GM13977 (cell line): ENCODE results near the gene PLB1.

Experiments
- DNase-seq: peaks from one replicate; pipeline ENCODE4 v3.0.0; 2012; ENCODE audit warnings: low spot score
- CTCF ChIP-seq: IDR thresholded peaks from 2 replicates; pipeline ENCODE4 v1.5.1; 2012; ENCODE audit warnings: mild to moderate bottlenecking, control low read depth; ENCODE audit not compliant: insufficient read depth; ENCODE audit errors: extremely low read depth, missing control alignments
- in situ Hi-C: fragments of 300-500 bp; cut with MboI; formaldehyde crosslinking; loops from one replicate; pipeline ENCODE4 v1.12.0; 2022; ENCODE audit warnings: low sequenced_read_pairs, low pct_unique_long_range_greater_than_20kb, mixed read lengths, inconsistent platforms; ENCODE audit not compliant: unreplicated experiment

PLB1 gene

GRCh38 chr2:28475088-28475595 lies 20.7 kb upstream of the PLB1 start:
- DNase-seq: no peak
- in situ Hi-C loops: no loop called here
- TF ChIP-seq CTCF: no peak

GRCh38 chr2:28477087-28477486 lies 18.8 kb upstream of the PLB1 start:
- no peak for TF ChIP-seq CTCF
- DNase-seq: no peak
- in situ Hi-C loops: no loop called here

DNA sequence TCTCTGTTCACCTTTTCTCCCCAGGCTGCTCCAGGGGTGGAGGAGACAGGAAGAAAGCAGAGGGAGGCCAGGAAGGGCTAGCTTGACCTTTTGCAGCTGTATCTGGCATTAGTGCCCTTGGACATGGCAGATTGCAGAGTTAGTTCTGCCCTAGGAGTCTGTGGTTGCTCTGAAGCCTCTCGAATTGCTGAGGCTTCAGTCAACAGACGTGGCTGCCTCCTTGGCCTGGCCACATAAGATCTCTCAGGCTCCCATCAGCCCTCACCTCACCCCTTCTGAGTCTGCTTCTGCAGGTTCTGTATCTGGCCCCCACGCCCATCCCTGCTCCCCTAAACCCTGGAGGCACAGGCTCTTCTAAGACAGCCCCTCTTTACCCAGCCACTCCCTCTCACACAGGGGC lies 18.2 kb upstream of the PLB1 start:
- no peak for DNase-seq
- in situ Hi-C loops: no loop called here
- no peak for TF ChIP-seq CTCF

- TF ChIP-seq CTCF: no peak
- no peak for DNase-seq
- in situ Hi-C loops: no loop called here
These were observed 15.3 kb upstream of the PLB1 start for GRCh38 chr2:28480403-28481049.

DNA sequence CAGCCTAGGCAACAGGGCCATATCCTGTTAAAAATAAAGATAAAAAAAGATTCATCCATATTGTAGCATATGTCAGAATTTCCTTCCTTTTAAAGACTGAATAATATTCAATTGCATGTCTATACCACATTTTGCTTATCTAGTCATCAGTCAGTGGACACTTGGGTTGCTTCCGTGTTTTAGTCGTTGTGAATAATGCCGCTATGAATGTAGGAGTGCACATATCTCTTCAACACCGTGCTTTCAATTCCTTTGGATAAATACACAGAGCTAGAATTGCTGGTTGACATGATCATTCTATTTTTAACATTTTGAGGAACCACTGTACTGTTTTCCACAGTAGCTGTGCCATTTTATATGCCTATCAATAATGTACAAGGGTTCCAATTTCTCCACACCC lies 14.0 kb upstream of the PLB1 start:
- in situ Hi-C loops: no loop called here
- DNase-seq: no peak
- no peak for TF ChIP-seq CTCF

- TF ChIP-seq CTCF: no peak
- in situ Hi-C loops: no loop called here
- no peak for DNase-seq
These were observed 11.0 kb upstream of the PLB1 start for GRCh38 chr2:28484835-28485234.
